Lung (tissue), 12 donors: Measurements from ENCODE around the gene HNRNPH2. TPM values are rescaled to one million over a fixed set of nuclear protein-coding genes. Genes with fewer than 3 reads are reported as not detected.
A peak's percentile ranks its signal among the peaks of the same experiment; 100 is the strongest.

Source experiments
- ATAC-seq: fragments of 200-7000 bp; cut with Tn5 transposase; one replicate; pipeline ENCODE4 v1.9.1; 2020; ENCODE audit warnings: moderate number of reproducible peaks; ENCODE audit not compliant: insufficient read depth, low FRiP score
- DNase-seq, 3 donors: peaks; one replicate each; pipeline ENCODE4 v3.0.0-alpha.2; 2013 to 2017
- H3K27ac ChIP-seq, 2 donors: one replicate each; pipeline ENCODE4 v1.5.1; 2013; ENCODE audit warnings: mild to moderate bottlenecking in 2 of 2, moderate library complexity in 2 of 2, control low read depth in 1 of 2, inconsistent platforms in 1 of 2, low read depth in 1 of 2, low read length in 1 of 2
- H3K27me3 ChIP-seq, 3 donors: one replicate each; pipeline ENCODE4 v1.5.1; 2013; ENCODE audit warnings: low read length in 2 of 3; ENCODE audit not compliant: control insufficient read depth in 3 of 3, insufficient read depth in 3 of 3
- H3K36me3 ChIP-seq, 4 donors: one replicate each; pipeline ENCODE4 v1.5.1; 2013; ENCODE audit warnings: low read length in 4 of 4, mild to moderate bottlenecking in 1 of 4, moderate library complexity in 1 of 4; ENCODE audit not compliant: control insufficient read depth in 4 of 4, insufficient read depth in 4 of 4
- H3K4me1 ChIP-seq, 5 donors: one replicate each; pipeline ENCODE4 v1.5.1; 2013; ENCODE audit warnings: low read length in 5 of 5, mild to moderate bottlenecking in 2 of 5, moderate library complexity in 1 of 5; ENCODE audit not compliant: control insufficient read depth in 5 of 5, insufficient read depth in 5 of 5
- H3K4me3 ChIP-seq: one replicate; pipeline ENCODE4 v1.5.1; 2013; ENCODE audit warnings: mild to moderate bottlenecking, control low read depth, moderate library complexity
- H3K9ac ChIP-seq, 2 donors: one replicate each; pipeline ENCODE4 v1.5.1; 2013; ENCODE audit warnings: low read length in 2 of 2, control low read depth in 1 of 2; ENCODE audit not compliant: insufficient read depth in 1 of 2
- H3K9me3 ChIP-seq, 4 donors: one replicate each; pipeline ENCODE4 v1.5.1; 2013; ENCODE audit warnings: low read length in 3 of 4, mild to moderate bottlenecking in 1 of 4, moderate library complexity in 1 of 4; ENCODE audit not compliant: control insufficient read depth in 4 of 4, insufficient read depth in 3 of 4
- WGBS, 2 donors: extraction: QIAGEN DNeasy Blood & Tissue Kit; methylation state at CpG; one replicate each; pipeline ENCODE4 v1.1.7; 2013; 5-methylcytosine and 5-hydroxymethylcytosine counted together
- polyA plus RNA-seq, 2 donors: library from polyadenylated mRNA; stranded (reverse); fragments of 200-250 nt; gene quantifications; one replicate each; pipeline ENCODE4 v1.2.1, GENCODE V29; 2013
- total RNA-seq, 2 donors: library from RNA; depleted of rRNA in 1 of 2; stranded (reverse); fragments of >200 nt in 1 of 2; gene quantifications; one replicate each; pipeline ENCODE4 v1.2.1, GENCODE V29; 2014 to 2021
- TF ChIP-seq, protein P1 (sequence below): IDR thresholded peaks from 2 replicates; pipeline ENCODE4 v1.5.1; 2012; ENCODE audit warnings: mild to moderate bottlenecking; ENCODE audit errors: control extremely low read depth, extremely low read depth
- donor health status: control.
- donor health status: control.
- donor health status: Bipolar disorder and iron deficiency.
- donor health status: healthy.
- donor health status: DM: yes; HTN: yes; CAD: no.

Gene HNRNPH2
- total and polyA plus RNA-seq, 4 donors: 38.0 to 102 (median 72.7) TPM

DNA sequence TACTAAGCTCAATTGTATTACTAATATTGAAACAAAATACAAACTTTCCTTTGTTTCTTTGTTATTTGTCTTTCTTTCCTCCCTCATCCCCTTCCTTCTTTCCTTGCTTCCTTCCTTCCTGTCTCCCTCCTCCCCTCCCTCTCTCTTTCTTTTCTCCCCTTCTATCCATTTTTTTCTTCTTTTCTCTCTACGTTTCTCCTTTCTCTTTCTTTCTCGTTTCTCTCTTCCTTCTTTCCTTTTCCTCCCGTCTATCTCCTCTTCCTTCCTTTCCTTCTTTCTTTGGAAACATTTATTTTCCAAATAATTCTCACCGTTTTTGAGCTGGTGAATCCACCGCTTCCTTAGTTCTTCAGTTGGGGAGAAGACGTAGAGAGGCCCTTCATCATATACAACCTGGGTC is 38.3 kb upstream of the HNRNPH2 start:
- ATAC-seq: no peak
- H3K27me3 ChIP-seq: peaks cover 0 to 12% (median 10%) of the 10 kb centered on the region in 3 donors
- H3K4me1 ChIP-seq: no peaks in the 10 kb centered on the region
- H3K9me3 ChIP-seq: no peaks in the 10 kb centered on the region
- TF ChIP-seq, protein P1, sequence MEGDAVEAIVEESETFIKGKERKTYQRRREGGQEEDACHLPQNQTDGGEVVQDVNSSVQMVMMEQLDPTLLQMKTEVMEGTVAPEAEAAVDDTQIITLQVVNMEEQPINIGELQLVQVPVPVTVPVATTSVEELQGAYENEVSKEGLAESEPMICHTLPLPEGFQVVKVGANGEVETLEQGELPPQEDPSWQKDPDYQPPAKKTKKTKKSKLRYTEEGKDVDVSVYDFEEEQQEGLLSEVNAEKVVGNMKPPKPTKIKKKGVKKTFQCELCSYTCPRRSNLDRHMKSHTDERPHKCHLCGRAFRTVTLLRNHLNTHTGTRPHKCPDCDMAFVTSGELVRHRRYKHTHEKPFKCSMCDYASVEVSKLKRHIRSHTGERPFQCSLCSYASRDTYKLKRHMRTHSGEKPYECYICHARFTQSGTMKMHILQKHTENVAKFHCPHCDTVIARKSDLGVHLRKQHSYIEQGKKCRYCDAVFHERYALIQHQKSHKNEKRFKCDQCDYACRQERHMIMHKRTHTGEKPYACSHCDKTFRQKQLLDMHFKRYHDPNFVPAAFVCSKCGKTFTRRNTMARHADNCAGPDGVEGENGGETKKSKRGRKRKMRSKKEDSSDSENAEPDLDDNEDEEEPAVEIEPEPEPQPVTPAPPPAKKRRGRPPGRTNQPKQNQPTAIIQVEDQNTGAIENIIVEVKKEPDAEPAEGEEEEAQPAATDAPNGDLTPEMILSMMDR: no peak
- no peak overlapping the region for H3K27ac ChIP-seq
- no peak overlapping the region for H3K4me3 ChIP-seq
- DNase-seq: no peak
- H3K36me3 ChIP-seq: no peaks in the 10 kb centered on the region
- 58 to 80% methylated on average over 6 of the region's 6 CpGs for WGBS, 2 donors
- H3K9ac ChIP-seq: no peak overlapping the region

DNA sequence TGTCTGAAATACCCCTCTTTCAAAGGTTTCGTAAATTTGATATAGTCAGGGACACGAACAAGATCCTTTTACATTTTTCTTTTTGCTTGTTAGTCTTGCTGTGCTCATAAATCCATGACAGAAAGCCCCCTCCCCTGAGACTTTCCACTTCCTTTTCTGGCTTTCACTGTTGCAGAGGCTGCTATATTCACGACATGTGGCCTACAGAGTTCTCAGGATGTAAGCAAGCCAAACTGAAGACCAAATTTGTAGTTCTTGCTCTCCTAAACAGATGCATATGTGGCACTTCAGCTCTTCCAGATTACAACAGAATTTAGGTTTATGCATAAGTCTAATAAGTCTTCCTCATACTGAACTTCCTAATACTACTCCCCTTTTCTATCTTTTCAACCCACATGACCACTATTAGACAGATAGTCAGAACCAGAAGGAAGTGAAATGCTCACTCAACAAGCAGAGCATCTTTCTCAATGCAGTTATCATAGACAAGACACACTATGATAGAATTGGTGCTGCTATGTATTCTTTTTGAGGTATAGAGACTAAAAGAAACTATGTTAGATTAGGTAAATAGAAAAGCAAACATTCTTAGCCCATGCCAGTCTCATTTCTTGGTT is 37.0 kb upstream of the HNRNPH2 start:
- Histone ChIP-seq H3K27ac (no peak overlapping the region), H3K27me3 (peaks cover 4 to 18% (median 6%) of the 10 kb centered on the region in 3 donors), H3K36me3 (no peaks in the 10 kb centered on the region), H3K9me3 (no peaks in the 10 kb centered on the region), H3K4me3 (no peak overlapping the region), H3K9ac (no peak overlapping the region), H3K4me1 (no peaks in the 10 kb centered on the region)
- ATAC-seq (no peak), DNase-seq (no peak)
- 43 to 50% methylated on average over 3 of the region's 3 CpGs for WGBS, 2 donors
- TF ChIP-seq, protein P1: no peak

DNA sequence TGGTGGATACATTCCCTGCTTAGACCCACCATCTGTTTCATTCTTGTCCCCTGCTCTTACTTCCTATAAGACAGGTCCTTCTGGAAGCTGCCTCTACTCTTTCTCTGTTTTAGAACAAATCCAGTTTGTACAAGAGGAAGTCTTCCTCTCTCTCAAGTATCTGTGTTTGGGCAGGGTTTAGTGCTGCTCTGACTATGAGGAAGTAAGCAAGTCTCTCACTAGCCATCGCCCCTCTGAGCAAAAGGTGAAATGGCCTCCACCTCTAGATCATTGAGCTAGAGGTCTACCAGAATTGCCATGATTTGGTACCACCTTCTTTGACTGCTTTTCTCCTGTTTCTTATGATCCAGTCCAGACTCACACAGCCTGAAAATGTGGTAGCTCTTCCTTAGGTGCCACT is 30.5 kb upstream of the HNRNPH2 start:
- H3K4me3 ChIP-seq: no peak overlapping the region
- WGBS, 2 donors: 59 to 64% methylated on average over 1 of the region's 1 CpG
- TF ChIP-seq, protein P1: no peak
- ATAC-seq: no peak
- no peaks in the 10 kb centered on the region for H3K4me1 ChIP-seq
- DNase-seq: no peak
- no peak overlapping the region for H3K27ac ChIP-seq
- peaks cover 4 to 15% (median 11%) of the 10 kb centered on the region in 3 donors for H3K27me3 ChIP-seq
- no peaks in the 10 kb centered on the region for H3K9me3 ChIP-seq
- no peak overlapping the region for H3K9ac ChIP-seq
- H3K36me3 ChIP-seq: no peaks in the 10 kb centered on the region

DNA sequence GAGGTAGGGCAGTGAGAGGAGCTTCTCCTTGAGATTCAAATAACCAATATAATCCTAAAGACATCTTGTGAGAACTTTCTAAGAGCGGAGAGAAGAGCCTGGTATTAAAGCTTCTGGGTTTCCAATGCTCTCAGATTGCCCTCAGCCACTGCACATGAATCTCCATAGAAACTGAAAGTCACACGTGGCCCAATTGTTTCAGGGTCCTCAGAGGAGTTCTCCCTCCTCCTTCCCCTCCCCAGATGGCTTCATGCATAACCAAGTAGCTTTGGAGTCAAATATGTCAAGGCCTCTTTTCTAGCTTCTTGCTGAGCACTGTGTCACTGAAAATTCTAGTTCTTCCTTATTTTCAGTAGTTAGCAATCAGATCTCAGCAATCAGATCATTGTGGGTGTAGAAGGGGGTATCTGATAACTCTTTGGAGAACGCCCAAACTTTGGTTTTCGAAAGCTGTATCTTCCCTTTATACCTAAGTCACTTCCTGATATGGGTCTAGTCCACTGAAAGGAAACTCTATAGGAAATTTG is 24.3 kb upstream of the HNRNPH2 start:
- Histone ChIP-seq H3K27me3 (peaks cover 0 to 13% (median 0%) of the 10 kb centered on the region in 3 donors), H3K9me3 (no peaks in the 10 kb centered on the region), H3K9ac (no peak overlapping the region), H3K4me3 (no peak overlapping the region), H3K36me3 (no peaks in the 10 kb centered on the region), H3K27ac (no peak overlapping the region), H3K4me1 (no peaks in the 10 kb centered on the region)
- 38 to 59% methylated on average over 4 of the region's 4 CpGs for WGBS, 2 donors
- ATAC-seq (no peak), DNase-seq (peak in 1 of 3 donors; percentile 2)
- TF ChIP-seq, protein P1: no peak
